WERI-Rb-1 (cell line): Measurements from ENCODE around the gene KCNJ2.

Experiments
- DNase-seq: peaks from one replicate; pipeline ENCODE4 v3.0.0-alpha.2; 2020
- H3K27ac ChIP-seq: fragments of 250-450 bp; sonication (Bioruptor Pico); 2 replicates; pipeline ENCODE4 v1.5.1; 2020; ENCODE audit warnings: mild to moderate bottlenecking, moderate library complexity
- H3K27me3 ChIP-seq: fragments of 250-450 bp; sonication (Bioruptor Pico); 2 replicates; pipeline ENCODE4 v1.5.1; 2021; ENCODE audit warnings: mild to moderate bottlenecking, low read depth, moderate library complexity; ENCODE audit not compliant: insufficient read depth, severe bottlenecking
- H3K36me3 ChIP-seq: fragments of 250-450 bp; sonication (Bioruptor Pico); 2 replicates; pipeline ENCODE4 v1.5.1; 2020; ENCODE audit warnings: mild to moderate bottlenecking, moderate library complexity
- H3K4me3 ChIP-seq: 2 replicates; pipeline ENCODE4 v1.5.1; 2011; ENCODE audit warnings: low read depth, mild to moderate bottlenecking, control low read depth, low read length
- H3K9me3 ChIP-seq: fragments of 250-450 bp; sonication (Bioruptor Pico); 2 replicates; pipeline ENCODE4 v1.5.1; 2021; ENCODE audit warnings: mild to moderate bottlenecking, moderate library complexity; ENCODE audit not compliant: severe bottlenecking
- CTCF ChIP-seq: IDR thresholded peaks from 2 replicates; pipeline ENCODE4 v1.5.1; 2011; ENCODE audit warnings: low read depth, mild to moderate bottlenecking, control low read depth, inconsistent platforms, low read length

KCNJ2 gene

GRCh38 chr17:70205401-70205800, 36.1 kb downstream of the KCNJ2 start:
- Histone ChIP-seq H3K9me3 (no peaks in the 10 kb centered on the region), H3K36me3 (no peaks in the 10 kb centered on the region), H3K27me3 (no peaks in the 10 kb centered on the region), H3K4me3 (no peak overlapping the region), H3K27ac (no peak overlapping the region)
- no peak for DNase-seq
- TF ChIP-seq CTCF, result no peak

- no peaks in the 10 kb centered on the region for H3K36me3 ChIP-seq
- H3K27ac ChIP-seq, result no peak overlapping the region
- no peak for DNase-seq
- no peak overlapping the region for H3K4me3 ChIP-seq
- no peaks in the 10 kb centered on the region for H3K9me3 ChIP-seq
- TF ChIP-seq CTCF, result no peak
- H3K27me3 ChIP-seq, result no peaks in the 10 kb centered on the region
Measured at GRCh38 chr17:70206361-70207010, 37.2 kb downstream of the KCNJ2 start.

- no peak overlapping the region for H3K27ac ChIP-seq
Measured at GRCh38 chr17:70207184-70207583, 37.9 kb downstream of the KCNJ2 start.

GRCh38 chr17:70208080-70208794, 38.9 kb downstream of the KCNJ2 start:
- Histone ChIP-seq H3K9me3 (peaks cover 3% of the 10 kb centered on the region), H3K4me3 (no peak overlapping the region), H3K27me3 (no peaks in the 10 kb centered on the region), H3K27ac (no peak overlapping the region), H3K36me3 (no peaks in the 10 kb centered on the region)
- TF ChIP-seq CTCF, result no peak
- DNase-seq, result peak; percentile 9

More at GRCh38 chr17:70207184-70207583, 37.9 kb downstream of the KCNJ2 start:
- TF ChIP-seq CTCF, result no peak
- no peak overlapping the region for H3K4me3 ChIP-seq
- no peaks in the 10 kb centered on the region for H3K27me3 ChIP-seq
- no peaks in the 10 kb centered on the region for H3K9me3 ChIP-seq
- no peaks in the 10 kb centered on the region for H3K36me3 ChIP-seq
- DNase-seq, result no peak

GRCh38 chr17:70208825-70209555, 39.7 kb downstream of the KCNJ2 start:
- H3K27ac ChIP-seq, result no peak overlapping the region
- H3K36me3 ChIP-seq, result no peaks in the 10 kb centered on the region
- peaks cover 10% of the 10 kb centered on the region for H3K9me3 ChIP-seq
- TF ChIP-seq CTCF, result no peak
- no peaks in the 10 kb centered on the region for H3K27me3 ChIP-seq
- no peak overlapping the region for H3K4me3 ChIP-seq
- DNase-seq, result no peak
